GM12801 (cell line): ENCODE results near the gene RAD50.

Source experiments
- TF ChIP-seq, protein P1 (sequence below): IDR thresholded peaks from one replicate; pipeline ENCODE4 v1.5.1; 2011; ENCODE audit warnings: control low read depth; ENCODE audit not compliant: insufficient read length; ENCODE audit errors: extremely low read depth

RAD50 gene

DNA sequence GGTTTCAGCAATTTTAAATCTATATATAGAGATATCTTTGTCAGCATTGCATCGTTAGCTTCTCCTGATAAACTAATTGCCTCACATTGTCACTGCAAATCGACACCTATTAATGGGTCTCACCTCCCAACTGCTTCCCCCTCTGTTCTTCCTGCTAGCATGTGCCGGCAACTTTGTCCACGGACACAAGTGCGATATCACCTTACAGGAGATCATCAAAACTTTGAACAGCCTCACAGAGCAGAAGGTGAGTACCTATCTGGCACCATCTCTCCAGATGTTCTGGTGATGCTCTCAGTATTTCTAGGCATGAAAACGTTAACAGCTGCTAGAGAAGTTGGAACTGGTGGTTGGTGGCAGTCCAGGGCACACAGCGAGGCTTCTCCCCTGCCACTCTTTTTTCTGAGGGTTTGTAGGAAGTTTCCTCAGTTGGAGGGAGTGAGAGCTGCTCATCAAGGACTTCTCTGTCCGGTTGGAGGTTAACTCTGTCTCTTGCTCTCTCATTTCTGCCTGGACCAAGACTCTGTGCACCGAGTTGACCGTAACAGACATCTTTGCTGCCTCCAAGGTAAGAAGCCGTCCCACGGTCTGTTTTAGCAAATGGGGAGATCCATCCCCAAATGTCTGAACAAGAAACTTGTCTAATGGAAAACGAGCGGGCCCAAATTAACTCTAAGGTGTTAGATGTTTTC lies 117.3 kb downstream of the RAD50 start, which contains the start of gene IL4:
TSS of gene IL4 (plus strand) at position 51 of the 692 bp plus-strand sequence. CDS start at position 113, 62 bp downstream.
- TF ChIP-seq, protein P1, sequence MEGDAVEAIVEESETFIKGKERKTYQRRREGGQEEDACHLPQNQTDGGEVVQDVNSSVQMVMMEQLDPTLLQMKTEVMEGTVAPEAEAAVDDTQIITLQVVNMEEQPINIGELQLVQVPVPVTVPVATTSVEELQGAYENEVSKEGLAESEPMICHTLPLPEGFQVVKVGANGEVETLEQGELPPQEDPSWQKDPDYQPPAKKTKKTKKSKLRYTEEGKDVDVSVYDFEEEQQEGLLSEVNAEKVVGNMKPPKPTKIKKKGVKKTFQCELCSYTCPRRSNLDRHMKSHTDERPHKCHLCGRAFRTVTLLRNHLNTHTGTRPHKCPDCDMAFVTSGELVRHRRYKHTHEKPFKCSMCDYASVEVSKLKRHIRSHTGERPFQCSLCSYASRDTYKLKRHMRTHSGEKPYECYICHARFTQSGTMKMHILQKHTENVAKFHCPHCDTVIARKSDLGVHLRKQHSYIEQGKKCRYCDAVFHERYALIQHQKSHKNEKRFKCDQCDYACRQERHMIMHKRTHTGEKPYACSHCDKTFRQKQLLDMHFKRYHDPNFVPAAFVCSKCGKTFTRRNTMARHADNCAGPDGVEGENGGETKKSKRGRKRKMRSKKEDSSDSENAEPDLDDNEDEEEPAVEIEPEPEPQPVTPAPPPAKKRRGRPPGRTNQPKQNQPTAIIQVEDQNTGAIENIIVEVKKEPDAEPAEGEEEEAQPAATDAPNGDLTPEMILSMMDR = no peak

DNA sequence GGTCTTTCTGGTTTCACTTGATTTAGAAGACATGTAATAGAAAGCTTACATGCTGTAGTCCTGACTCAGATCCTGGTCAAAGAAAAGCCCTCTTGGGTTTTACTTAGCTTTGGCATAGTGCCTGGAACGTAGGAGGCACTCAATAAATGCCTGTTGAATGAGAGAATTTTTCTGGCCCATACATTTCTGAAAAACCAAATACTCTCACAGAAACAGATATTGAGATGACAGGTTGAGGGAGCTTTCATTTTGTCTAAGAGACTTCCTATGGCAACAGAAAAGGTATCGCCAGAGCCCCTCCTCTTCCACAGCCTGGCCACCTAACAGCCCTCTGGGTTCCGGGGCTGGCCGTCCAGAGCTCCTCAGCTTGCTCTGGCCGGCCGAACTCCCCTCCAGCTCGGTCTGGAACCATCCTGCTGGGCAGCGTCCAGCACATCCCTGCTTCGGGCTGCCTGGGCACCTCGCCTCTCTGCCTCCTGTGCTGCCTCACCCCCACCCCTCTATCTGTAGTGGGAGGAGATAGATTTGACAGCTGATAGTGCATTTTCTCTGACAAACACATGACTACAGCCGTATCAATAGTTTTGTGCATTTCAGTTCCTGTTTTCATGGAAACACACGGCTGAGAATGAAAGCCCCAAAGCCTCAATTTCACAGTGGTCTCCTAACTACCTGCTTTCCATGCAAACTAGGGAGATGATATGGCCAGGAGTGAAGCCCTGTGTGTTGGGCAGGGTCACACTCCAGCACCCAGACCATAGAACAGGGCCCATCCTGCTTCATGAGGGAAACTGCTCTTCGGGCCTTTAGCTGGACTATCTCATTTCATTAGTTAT lies 118.1 kb downstream of the RAD50 start:
- TF ChIP-seq, protein P1 = no peak

DNA sequence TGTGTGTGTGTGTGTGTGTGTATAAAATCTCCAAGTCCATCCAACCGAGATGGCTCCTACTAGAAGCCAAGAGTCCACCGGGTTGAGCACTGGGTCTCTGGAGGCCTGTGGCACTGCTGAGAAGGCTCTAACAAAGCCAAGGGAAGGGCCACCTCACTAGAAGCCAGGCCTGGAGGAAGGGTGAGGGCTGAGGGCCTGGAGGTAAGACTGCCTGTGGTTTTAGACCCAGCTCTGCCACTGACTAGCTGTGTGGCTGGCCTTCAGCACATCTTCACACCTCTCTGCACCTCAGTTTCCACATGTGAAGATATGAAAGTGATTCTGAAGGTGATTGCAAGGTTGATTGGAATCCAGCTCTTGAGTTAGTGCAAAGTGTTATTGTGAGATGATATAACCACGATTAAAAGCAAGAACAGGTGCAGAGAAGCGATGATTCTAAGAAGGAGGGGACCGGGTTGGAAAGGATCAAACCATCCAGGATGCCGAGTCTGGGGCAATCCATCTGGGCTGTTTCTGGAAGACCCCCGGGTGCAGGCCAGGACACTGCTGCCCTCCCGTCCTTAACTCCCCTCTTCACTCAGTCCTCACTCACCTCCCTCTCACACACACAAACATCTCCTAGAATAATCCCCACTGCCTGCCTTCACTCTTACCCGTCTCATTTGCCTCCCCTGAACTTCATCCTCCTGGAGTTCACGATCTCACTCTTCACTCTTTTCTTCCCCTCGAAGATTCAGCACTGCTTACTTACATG lies 119.3 kb downstream of the RAD50 start:
- TF ChIP-seq, protein P1 = no peak

DNA sequence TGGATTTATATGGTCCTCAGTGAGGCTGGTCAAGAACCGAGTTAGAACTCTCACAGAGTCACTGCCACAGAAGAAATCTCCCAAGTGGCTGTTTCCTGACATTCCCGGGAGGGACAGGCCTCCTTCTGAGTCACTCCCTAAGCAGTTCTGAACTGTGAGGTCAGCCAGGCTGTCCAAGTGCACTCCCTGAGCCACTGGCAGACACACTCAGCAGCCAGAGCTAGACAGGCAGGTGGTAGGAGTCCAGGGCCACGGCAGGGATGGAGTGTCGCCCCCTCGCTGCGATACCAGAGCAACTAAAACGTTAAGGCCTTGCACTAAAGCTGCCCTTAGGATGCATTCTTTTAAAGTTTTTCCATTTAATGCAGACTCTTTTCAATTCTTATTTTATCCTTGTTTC lies 120.4 kb downstream of the RAD50 start:
- TF ChIP-seq, protein P1 = no peak

DNA sequence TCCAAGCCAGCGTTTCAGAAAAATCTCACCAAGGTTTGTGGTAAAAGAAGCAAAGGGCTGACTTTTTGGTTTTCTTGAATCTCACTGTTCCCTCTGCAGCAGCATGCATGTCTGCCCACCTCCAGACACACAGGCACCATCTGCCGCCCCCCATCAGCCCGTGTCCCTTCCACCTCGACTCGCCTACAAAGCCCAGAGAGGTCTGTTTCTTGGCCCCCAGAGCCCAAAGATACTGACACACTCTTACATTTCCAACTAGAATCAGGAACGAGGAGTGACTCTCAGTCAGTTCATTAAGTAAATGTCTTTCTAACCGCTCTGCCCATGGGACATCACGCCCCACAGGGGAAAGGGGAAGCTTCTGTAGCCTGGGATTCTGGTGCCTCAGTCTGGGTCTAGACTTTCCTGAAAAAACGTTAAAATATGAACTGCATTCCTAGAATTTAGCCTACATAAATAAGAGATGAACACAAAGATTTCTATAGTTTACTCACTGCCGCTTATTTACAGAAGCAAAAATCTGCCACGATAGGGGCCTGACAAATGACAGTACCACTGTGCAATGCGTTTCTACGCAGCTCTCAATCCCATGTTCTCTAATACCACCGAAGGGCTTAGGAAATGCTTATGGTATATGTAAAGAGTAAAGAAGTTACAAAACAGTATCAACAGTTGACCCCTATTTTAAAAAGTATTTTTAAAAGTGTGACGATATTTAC lies 121.1 kb downstream of the RAD50 start:
- TF ChIP-seq, protein P1 = no peak

DNA sequence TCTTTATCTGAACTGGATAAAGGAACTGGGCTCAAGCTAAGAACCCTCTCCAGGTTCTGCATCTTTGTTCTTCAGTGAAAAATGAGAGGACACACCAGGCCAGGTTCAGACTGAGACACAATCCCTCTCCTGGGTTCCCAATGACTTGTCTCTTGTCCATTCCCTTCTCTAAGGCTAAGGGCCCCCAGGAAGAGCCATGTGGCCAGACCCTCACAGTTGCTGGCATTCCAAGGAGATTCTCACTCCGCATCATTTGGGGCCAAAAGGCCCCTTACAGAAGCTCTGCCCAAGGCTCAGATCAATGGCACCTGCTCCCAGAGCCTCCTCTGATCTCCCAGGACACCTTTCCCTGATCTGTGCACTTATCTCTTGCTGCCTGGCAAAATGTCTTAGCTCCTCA lies 122.0 kb downstream of the RAD50 start:
- TF ChIP-seq, protein P1 = no peak
